WTC11 (cell line): ENCODE data around the gene GPI.

Source experiments
- NFATC4 ChIP-seq: fragments of 250-450 bp; sonication (Bioruptor Pico); IDR thresholded peaks from 2 replicates; pipeline ENCODE4 v1.9.0; 2021; ENCODE audit warnings: mild to moderate bottlenecking
- RORB ChIP-seq: fragments of 250-450 bp; sonication (Bioruptor Pico); IDR thresholded peaks from 2 replicates; pipeline ENCODE4 v1.9.0; 2021; ENCODE audit warnings: mild to moderate bottlenecking
- TF ChIP-seq, protein P1 (sequence below): fragments of 200-600 bp; IDR thresholded peaks from 2 replicates; pipeline ENCODE4 v1.8.0; 2022; ENCODE audit warnings: antibody characterized with exemption

DNA sequence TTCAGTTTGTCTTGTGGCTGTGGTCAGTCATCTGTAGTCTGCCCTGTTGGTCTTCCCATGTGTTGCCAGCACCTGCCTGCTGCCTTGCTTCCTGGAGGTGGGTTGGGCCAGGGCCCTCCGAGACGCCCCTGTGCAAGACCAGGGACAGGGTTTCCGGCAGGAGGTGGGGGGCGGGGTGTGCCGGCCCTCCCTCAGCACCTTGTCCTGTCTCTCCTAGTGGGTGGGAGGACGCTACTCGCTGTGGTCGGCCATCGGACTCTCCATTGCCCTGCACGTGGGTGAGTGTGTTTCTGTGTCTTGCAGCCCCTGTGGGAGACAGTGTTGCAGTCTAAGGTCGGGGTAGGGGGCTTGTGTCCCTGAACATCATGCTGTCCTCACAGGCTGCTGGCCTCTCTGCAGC lies 28.0 kb downstream of the GPI start:
- TF ChIP-seq, protein P1, sequence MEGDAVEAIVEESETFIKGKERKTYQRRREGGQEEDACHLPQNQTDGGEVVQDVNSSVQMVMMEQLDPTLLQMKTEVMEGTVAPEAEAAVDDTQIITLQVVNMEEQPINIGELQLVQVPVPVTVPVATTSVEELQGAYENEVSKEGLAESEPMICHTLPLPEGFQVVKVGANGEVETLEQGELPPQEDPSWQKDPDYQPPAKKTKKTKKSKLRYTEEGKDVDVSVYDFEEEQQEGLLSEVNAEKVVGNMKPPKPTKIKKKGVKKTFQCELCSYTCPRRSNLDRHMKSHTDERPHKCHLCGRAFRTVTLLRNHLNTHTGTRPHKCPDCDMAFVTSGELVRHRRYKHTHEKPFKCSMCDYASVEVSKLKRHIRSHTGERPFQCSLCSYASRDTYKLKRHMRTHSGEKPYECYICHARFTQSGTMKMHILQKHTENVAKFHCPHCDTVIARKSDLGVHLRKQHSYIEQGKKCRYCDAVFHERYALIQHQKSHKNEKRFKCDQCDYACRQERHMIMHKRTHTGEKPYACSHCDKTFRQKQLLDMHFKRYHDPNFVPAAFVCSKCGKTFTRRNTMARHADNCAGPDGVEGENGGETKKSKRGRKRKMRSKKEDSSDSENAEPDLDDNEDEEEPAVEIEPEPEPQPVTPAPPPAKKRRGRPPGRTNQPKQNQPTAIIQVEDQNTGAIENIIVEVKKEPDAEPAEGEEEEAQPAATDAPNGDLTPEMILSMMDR = no peak
- TF ChIP-seq NFATC4 (CRISPR knock-in tag) = no peak
- no peak for TF ChIP-seq RORB
